Astrocyte (in vitro differentiated cells and primary cell): ENCODE data around the gene SLC35D1.

ENCODE experiments used
- EZH2 ChIP-seq: IDR thresholded peaks from 2 replicates; pipeline ENCODE4 v1.6.1; 2012; ENCODE audit warnings: mild to moderate bottlenecking, low read length, inconsistent platforms; ENCODE audit not compliant: insufficient read depth
- TF ChIP-seq, protein P1 (sequence below): IDR thresholded peaks from 2 replicates; pipeline ENCODE4 v1.5.1; 2011; ENCODE audit warnings: low read depth, mild to moderate bottlenecking, inconsistent platforms, low read length, moderate library complexity; ENCODE audit not compliant: insufficient read depth

DNA sequence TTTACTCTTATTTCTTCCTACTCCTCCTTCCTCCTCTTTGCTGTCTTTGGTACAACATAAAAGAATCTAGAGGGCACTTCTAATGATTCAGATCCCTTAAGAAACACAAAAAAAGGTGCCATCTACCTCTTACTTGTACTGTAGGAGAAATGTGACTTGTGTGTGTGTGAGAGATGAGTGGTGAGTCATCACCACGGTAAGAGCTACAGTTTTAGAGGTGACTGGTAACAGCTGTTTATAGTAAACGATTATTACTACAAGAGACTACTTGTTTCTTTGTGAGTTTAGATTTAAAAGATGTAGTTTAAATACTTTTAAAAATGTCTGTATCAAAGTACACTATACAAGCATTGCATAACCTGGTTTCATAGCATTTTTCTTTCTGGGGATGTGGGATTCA is 40.4 kb downstream of the SLC35D1 start:
- TF ChIP-seq, protein P1, sequence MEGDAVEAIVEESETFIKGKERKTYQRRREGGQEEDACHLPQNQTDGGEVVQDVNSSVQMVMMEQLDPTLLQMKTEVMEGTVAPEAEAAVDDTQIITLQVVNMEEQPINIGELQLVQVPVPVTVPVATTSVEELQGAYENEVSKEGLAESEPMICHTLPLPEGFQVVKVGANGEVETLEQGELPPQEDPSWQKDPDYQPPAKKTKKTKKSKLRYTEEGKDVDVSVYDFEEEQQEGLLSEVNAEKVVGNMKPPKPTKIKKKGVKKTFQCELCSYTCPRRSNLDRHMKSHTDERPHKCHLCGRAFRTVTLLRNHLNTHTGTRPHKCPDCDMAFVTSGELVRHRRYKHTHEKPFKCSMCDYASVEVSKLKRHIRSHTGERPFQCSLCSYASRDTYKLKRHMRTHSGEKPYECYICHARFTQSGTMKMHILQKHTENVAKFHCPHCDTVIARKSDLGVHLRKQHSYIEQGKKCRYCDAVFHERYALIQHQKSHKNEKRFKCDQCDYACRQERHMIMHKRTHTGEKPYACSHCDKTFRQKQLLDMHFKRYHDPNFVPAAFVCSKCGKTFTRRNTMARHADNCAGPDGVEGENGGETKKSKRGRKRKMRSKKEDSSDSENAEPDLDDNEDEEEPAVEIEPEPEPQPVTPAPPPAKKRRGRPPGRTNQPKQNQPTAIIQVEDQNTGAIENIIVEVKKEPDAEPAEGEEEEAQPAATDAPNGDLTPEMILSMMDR: no peak
- no peak for TF ChIP-seq EZH2
